ENCODE results near the gene TRIM43.
A peak's percentile ranks its signal among the peaks of the same experiment; 100 is the strongest.
"Not testable (repeated sequence)": the region's sequence is repeated elsewhere in the genome, so short reads cannot be mapped to it uniquely, and the experiment has no call there.

The TRIM43 gene

DNA sequence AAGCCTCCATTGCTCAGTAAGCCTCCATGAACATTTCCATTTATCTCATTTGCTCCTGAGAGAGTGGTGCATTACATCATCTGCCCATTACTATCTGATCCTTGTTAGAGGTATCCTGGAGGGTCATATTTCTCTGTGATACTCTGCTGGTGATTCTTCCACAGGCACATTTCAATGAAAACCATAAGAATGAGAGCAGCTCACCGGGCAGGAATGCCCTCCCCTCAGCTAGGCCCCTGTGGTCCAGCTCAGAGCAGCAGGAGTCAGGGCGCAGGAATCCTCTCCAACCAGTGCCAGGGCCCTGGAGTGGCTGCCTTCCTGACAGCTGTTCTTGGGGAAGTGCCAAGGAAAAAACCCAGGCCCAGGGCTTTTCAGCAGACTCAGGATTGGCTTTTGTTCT lies 50.0 kb downstream of the TRIM43 start:
- DNase-seq, result peak; percentile 86

- DNase-seq, result peak; percentile 24
Observed at GRCh38 chr2:95642360-95642759, 50.6 kb downstream of the TRIM43 start.

DNA sequence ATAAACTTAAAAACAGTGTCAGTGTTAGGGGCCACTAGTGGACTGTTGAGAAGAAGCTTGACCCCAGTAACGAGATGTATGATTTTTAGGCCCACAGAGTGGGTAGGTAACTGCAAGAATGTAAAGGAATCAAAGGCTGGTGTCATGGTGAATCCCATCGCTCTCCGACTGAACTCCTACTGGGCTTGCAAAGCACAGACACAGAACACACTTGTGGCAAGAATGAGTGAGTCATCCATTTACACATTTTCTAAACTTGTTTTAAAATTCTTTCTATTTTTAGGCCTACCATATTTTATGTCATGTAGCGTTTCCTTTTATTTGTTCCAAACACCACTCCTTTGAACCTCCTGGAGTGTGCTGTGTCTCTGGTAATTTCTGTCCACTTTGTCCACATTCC lies 51.1 kb downstream of the TRIM43 start:
- not testable (repeated sequence) for DNase-seq

DNA sequence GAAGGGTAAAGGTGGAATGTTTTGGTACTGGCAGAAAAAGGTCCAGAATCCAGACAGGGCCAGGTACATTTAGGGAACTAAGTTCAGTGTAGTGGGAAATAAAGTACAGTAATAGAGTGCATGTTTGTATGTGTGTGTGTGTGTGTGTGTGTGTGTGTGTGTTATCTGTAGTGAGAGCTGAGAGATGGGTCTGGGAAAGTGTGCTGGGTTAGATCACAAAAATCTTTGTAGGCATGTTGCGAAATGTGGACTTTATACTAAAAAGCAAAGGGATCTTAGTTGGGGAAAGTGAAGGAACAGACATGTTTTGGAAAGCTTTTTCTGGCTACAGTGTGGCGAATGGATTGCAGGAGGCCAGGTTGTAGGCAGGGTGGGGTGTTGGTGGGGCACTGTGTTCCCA lies 53.5 kb downstream of the TRIM43 start:
- DNase-seq, result not testable (repeated sequence)

DNA sequence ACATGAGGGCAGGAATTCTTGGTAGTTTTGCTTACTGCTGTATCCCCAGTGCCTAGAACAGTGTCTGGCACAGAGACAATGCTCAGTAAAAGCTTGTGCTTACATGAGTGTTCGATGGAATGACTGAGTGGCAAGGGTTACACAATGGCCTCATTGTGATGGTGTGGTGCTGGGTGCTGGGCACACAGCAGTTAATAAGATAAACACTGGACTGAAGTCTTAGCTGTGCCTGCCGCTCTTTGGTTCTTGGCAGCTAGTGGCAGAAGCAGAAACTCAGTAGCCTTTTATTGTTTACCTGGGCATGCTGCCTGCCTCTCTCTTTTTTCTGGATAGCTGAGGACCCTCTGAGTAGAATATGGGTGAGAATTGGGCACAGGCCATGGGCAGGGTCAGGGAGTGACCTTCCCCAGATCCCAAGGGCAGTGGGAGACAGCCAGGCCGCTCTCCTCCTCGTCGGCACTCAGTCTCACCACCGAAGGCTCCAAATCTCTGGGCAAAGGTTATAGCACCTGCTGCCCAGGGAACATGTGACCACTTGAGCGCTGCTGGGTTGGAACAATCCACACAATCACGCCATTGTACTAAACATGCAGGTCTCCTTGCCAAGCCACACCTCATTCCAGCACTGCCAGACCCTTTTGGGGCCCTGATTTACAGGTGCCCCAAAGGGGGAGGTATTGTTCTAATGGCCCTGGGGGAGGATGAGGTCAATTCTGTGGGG lies 54.6 kb downstream of the TRIM43 start:
- not testable (repeated sequence) for DNase-seq

DNA sequence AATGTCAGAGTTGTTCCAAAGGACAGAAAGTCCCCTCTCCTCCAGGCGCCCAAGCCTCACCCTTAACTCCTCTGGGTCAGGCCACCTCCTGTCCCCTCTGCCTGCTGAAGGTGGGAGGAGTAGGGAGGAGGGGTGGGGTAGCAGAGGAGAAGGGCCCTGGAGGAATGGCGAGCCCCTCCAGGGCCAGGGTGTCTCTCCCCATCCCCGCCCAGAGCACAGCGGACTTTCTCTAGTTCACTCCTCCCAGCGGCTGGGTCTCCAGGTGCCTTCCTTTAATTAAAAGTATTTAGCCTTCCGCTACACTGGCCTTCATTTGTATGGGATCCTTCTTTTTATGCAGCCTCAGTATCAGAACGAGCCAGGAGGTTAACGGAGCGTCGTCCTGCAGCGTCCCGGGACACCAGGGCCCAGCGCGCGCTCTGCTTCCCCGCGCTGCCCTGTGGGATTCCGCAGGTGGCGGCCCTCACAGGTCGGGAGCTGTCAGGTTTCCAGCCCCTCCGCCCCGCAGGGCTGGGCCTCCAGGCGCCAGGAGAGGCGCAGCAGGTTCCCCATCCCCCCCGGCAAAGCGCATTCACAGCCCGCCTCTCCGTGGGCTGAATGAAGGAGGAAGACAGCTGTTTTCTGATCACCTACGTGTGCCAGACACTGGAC lies 57.2 kb downstream of the TRIM43 start:
- not testable (repeated sequence) for DNase-seq
